ENCODE data around the gene TOP1. TPM values are rescaled to one million over a fixed set of nuclear protein-coding genes. Genes with fewer than 3 reads are reported as not detected.

TOP1 gene
- total RNA-seq, 1 experiment from 2014 or later = 81.8 TPM

- Mint-ChIP-seq H3K9me3 (no peaks in the 10 kb centered on the region), H3K36me3 (peaks cover 22% of the 10 kb centered on the region), H3K27ac (no peak overlapping the region; the same call in 1 of the 2 replicates), H3K27me3 (ENCODE audit: low read depth) (no peaks in the 10 kb centered on the region), H3K4me1 (peaks cover 33% of the 10 kb centered on the region), H3K4me3 (no peak overlapping the region)
- ChIA-PET POLR2A (no interaction called here), CTCF (interaction anchor here (1.0 to 1.5 kb wide), 2 partner anchors 67 to 115 kb away, joined by 3 to 6 read pairs; no protein-coding TSS in a partner anchor)
- ATAC-seq (no peak), DNase-seq (ENCODE audit: low spot score) (no peak)
- TF ChIP-seq, protein P1, sequence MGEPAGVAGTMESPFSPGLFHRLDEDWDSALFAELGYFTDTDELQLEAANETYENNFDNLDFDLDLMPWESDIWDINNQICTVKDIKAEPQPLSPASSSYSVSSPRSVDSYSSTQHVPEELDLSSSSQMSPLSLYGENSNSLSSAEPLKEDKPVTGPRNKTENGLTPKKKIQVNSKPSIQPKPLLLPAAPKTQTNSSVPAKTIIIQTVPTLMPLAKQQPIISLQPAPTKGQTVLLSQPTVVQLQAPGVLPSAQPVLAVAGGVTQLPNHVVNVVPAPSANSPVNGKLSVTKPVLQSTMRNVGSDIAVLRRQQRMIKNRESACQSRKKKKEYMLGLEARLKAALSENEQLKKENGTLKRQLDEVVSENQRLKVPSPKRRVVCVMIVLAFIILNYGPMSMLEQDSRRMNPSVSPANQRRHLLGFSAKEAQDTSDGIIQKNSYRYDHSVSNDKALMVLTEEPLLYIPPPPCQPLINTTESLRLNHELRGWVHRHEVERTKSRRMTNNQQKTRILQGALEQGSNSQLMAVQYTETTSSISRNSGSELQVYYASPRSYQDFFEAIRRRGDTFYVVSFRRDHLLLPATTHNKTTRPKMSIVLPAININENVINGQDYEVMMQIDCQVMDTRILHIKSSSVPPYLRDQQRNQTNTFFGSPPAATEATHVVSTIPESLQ (CRISPR knock-in tag; IDR thresholded peaks at IDR 0.05) = no peak
- TF ChIP-seq, protein P2, sequence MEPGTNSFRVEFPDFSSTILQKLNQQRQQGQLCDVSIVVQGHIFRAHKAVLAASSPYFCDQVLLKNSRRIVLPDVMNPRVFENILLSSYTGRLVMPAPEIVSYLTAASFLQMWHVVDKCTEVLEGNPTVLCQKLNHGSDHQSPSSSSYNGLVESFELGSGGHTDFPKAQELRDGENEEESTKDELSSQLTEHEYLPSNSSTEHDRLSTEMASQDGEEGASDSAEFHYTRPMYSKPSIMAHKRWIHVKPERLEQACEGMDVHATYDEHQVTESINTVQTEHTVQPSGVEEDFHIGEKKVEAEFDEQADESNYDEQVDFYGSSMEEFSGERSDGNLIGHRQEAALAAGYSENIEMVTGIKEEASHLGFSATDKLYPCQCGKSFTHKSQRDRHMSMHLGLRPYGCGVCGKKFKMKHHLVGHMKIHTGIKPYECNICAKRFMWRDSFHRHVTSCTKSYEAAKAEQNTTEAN (CRISPR knock-in tag; IDR thresholded peaks at IDR 0.05) = no peak
- TF ChIP-seq, protein P3, sequence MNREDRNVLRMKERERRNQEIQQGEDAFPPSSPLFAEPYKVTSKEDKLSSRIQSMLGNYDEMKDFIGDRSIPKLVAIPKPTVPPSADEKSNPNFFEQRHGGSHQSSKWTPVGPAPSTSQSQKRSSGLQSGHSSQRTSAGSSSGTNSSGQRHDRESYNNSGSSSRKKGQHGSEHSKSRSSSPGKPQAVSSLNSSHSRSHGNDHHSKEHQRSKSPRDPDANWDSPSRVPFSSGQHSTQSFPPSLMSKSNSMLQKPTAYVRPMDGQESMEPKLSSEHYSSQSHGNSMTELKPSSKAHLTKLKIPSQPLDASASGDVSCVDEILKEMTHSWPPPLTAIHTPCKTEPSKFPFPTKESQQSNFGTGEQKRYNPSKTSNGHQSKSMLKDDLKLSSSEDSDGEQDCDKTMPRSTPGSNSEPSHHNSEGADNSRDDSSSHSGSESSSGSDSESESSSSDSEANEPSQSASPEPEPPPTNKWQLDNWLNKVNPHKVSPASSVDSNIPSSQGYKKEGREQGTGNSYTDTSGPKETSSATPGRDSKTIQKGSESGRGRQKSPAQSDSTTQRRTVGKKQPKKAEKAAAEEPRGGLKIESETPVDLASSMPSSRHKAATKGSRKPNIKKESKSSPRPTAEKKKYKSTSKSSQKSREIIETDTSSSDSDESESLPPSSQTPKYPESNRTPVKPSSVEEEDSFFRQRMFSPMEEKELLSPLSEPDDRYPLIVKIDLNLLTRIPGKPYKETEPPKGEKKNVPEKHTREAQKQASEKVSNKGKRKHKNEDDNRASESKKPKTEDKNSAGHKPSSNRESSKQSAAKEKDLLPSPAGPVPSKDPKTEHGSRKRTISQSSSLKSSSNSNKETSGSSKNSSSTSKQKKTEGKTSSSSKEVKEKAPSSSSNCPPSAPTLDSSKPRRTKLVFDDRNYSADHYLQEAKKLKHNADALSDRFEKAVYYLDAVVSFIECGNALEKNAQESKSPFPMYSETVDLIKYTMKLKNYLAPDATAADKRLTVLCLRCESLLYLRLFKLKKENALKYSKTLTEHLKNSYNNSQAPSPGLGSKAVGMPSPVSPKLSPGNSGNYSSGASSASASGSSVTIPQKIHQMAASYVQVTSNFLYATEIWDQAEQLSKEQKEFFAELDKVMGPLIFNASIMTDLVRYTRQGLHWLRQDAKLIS (CRISPR knock-in tag; IDR thresholded peaks at IDR 0.05; ENCODE audit: borderline replicate concordance) = no peak
- TF ChIP-seq NR2C2 (CRISPR knock-in tag; IDR thresholded peaks at IDR 0.05) (no peak), ZNF281 (CRISPR knock-in tag; IDR thresholded peaks at IDR 0.05) (no peak), JAZF1 (CRISPR knock-in tag; IDR thresholded peaks at IDR 0.05) (no peak), TCF7 (CRISPR knock-in tag; IDR thresholded peaks at IDR 0.05; ENCODE audit: low read depth) (no peak), NFATC4 (CRISPR knock-in tag; IDR thresholded peaks at IDR 0.05) (no peak), GABPB1 (CRISPR knock-in tag; IDR thresholded peaks at IDR 0.05) (no peak), ZNF396 (CRISPR knock-in tag; IDR thresholded peaks at IDR 0.05; ENCODE audit: borderline replicate concordance) (no peak)
- TF ChIP-seq, protein P4, sequence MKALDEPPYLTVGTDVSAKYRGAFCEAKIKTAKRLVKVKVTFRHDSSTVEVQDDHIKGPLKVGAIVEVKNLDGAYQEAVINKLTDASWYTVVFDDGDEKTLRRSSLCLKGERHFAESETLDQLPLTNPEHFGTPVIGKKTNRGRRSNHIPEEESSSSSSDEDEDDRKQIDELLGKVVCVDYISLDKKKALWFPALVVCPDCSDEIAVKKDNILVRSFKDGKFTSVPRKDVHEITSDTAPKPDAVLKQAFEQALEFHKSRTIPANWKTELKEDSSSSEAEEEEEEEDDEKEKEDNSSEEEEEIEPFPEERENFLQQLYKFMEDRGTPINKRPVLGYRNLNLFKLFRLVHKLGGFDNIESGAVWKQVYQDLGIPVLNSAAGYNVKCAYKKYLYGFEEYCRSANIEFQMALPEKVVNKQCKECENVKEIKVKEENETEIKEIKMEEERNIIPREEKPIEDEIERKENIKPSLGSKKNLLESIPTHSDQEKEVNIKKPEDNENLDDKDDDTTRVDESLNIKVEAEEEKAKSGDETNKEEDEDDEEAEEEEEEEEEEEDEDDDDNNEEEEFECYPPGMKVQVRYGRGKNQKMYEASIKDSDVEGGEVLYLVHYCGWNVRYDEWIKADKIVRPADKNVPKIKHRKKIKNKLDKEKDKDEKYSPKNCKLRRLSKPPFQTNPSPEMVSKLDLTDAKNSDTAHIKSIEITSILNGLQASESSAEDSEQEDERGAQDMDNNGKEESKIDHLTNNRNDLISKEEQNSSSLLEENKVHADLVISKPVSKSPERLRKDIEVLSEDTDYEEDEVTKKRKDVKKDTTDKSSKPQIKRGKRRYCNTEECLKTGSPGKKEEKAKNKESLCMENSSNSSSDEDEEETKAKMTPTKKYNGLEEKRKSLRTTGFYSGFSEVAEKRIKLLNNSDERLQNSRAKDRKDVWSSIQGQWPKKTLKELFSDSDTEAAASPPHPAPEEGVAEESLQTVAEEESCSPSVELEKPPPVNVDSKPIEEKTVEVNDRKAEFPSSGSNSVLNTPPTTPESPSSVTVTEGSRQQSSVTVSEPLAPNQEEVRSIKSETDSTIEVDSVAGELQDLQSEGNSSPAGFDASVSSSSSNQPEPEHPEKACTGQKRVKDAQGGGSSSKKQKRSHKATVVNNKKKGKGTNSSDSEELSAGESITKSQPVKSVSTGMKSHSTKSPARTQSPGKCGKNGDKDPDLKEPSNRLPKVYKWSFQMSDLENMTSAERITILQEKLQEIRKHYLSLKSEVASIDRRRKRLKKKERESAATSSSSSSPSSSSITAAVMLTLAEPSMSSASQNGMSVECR (CRISPR knock-in tag; IDR thresholded peaks at IDR 0.05; ENCODE audit: borderline replicate concordance) = no peak
- TF ChIP-seq, protein P5, sequence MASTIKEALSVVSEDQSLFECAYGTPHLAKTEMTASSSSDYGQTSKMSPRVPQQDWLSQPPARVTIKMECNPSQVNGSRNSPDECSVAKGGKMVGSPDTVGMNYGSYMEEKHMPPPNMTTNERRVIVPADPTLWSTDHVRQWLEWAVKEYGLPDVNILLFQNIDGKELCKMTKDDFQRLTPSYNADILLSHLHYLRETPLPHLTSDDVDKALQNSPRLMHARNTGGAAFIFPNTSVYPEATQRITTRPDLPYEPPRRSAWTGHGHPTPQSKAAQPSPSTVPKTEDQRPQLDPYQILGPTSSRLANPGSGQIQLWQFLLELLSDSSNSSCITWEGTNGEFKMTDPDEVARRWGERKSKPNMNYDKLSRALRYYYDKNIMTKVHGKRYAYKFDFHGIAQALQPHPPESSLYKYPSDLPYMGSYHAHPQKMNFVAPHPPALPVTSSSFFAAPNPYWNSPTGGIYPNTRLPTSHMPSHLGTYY (CRISPR knock-in tag; IDR thresholded peaks at IDR 0.05) = no peak
These were observed 29.5 kb downstream of the TOP1 start for GRCh38 chr20:41057999-41058673.

Measured in WTC11 (cell line).